ENCODE measurements around the gene WIPF3. TPM values are rescaled to one million over a fixed set of nuclear protein-coding genes. Genes with fewer than 3 reads are reported as not detected.

The WIPF3 gene
- total RNA-seq, 1 experiment from 2014 or later: not detected

DNA sequence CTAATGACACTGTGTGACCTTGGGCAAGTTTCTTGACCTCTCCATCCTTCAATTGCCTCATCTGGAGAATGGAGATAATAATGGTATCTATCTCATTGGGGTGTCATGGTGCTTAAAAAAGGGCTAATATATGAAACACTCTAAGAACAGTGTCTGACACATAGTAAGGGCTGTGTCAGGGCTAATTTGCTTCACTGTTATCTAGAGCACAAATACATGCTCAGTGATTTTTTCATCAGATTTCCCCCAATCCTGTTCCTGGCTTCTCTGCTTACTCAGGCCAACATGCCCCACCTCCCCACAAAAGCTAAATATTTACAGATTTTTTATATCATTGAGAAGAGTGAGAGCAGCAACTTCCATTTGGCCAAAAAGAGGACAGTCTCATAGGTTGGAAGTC, 20.6 kb downstream of the WIPF3 start:
- no peak for DNase-seq (ENCODE audit: unreplicated experiment)
- BruUV-seq (replicated peaks): no TSS peak
- H3K9me3 Mint-ChIP-seq (ENCODE audit: unreplicated experiment): no peaks in the 10 kb centered on the region
- H3K4me3 Mint-ChIP-seq (ENCODE audit: unreplicated experiment): no peak overlapping the region
- H3K4me1 Mint-ChIP-seq (ENCODE audit: insufficient read depth, unreplicated experiment): no peaks in the 10 kb centered on the region
- intact Hi-C loops (cut with micrococcal nuclease): no loop called here
- no peak overlapping the region for H3K27ac Mint-ChIP-seq (ENCODE audit: low read depth, unreplicated experiment)
- CTCF ChIA-PET: no interaction called here
- peaks cover 43% of the 10 kb centered on the region for H3K27me3 Mint-ChIP-seq (ENCODE audit: insufficient read depth, unreplicated experiment)
- no peak for TF ChIP-seq CTCF (IDR thresholded peaks at IDR 0.05; ENCODE audit: unreplicated experiment)
- POLR2A ChIA-PET: no interaction called here
- H3K36me3 Mint-ChIP-seq (ENCODE audit: insufficient read depth, unreplicated experiment): peaks cover under 1% of the 10 kb centered on the region

GRCh38 chr7:29831705-29832104, 25.4 kb downstream of the WIPF3 start:
- Mint-ChIP-seq H3K27ac (ENCODE audit: low read depth, unreplicated experiment) (no peak overlapping the region), H3K4me3 (ENCODE audit: unreplicated experiment) (no peak overlapping the region), H3K4me1 (ENCODE audit: insufficient read depth, unreplicated experiment) (no peaks in the 10 kb centered on the region), H3K36me3 (ENCODE audit: insufficient read depth, unreplicated experiment) (no peaks in the 10 kb centered on the region), H3K27me3 (ENCODE audit: insufficient read depth, unreplicated experiment) (peaks cover 63% of the 10 kb centered on the region), H3K9me3 (ENCODE audit: unreplicated experiment) (no peaks in the 10 kb centered on the region)
- DNase-seq (ENCODE audit: unreplicated experiment): no peak
- ChIA-PET CTCF (no interaction called here), POLR2A (no interaction called here)
- TF ChIP-seq CTCF (IDR thresholded peaks at IDR 0.05; ENCODE audit: unreplicated experiment): no peak
- BruUV-seq (replicated peaks): no TSS peak
- intact Hi-C loops (cut with micrococcal nuclease): no loop called here

DNA sequence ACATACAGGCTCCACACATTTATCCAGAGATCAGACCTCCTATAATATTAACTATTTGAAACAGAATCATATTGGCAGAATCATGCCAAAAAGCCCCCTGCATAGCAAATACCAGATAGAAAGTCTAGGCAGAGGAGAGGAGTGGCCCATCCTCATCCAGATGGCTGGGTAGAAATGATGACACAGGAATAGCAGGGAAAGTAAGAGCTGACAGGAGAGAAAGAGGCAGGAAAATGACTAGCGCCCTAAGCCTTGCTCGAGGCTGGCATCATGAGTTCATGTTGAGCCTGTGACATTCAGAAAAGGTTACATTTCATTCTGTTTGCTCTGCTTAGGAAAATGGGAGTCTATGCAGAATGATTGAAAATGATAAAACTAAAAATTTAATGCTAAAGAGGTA, 27.6 kb downstream of the WIPF3 start:
- no TSS peak for BruUV-seq (replicated peaks)
- CTCF ChIA-PET: no interaction called here
- Mint-ChIP-seq H3K4me3 (ENCODE audit: unreplicated experiment) (no peak overlapping the region), H3K4me1 (ENCODE audit: insufficient read depth, unreplicated experiment) (no peaks in the 10 kb centered on the region), H3K9me3 (ENCODE audit: unreplicated experiment) (no peaks in the 10 kb centered on the region), H3K27me3 (ENCODE audit: insufficient read depth, unreplicated experiment) (peaks cover 55% of the 10 kb centered on the region), H3K27ac (ENCODE audit: low read depth, unreplicated experiment) (no peak overlapping the region), H3K36me3 (ENCODE audit: insufficient read depth, unreplicated experiment) (no peaks in the 10 kb centered on the region)
- intact Hi-C loops (cut with micrococcal nuclease): no loop called here
- DNase-seq (ENCODE audit: unreplicated experiment): no peak
- POLR2A ChIA-PET: no interaction called here
- TF ChIP-seq CTCF (IDR thresholded peaks at IDR 0.05; ENCODE audit: unreplicated experiment): no peak

DNA sequence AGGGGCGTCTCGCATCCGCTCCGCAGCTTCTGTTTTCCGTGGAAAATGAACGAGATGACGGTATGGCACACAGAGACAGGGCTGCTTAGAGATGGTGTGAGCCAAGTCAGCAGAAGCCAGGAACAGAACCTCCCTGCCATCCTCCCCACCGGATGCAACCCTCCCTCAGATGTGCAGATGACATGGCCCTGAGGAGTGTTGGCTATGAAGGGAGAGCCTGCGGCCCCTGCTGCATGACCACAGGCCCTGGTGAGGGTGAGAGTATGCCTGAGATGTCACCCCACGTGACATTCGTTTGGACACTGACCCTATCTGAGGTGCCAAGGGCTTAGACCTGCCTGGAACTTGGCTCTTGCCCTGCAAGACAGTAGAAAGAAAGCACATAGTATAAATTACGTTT, 29.4 kb downstream of the WIPF3 start:
- H3K9me3 Mint-ChIP-seq (ENCODE audit: unreplicated experiment): no peaks in the 10 kb centered on the region
- H3K4me3 Mint-ChIP-seq (ENCODE audit: unreplicated experiment): no peak overlapping the region
- ChIA-PET POLR2A (no interaction called here), CTCF (no interaction called here)
- TF ChIP-seq CTCF (IDR thresholded peaks at IDR 0.05; ENCODE audit: unreplicated experiment): no peak
- H3K36me3 Mint-ChIP-seq (ENCODE audit: insufficient read depth, unreplicated experiment): no peaks in the 10 kb centered on the region
- intact Hi-C loops (cut with micrococcal nuclease): no loop called here
- no peak overlapping the region for H3K27ac Mint-ChIP-seq (ENCODE audit: low read depth, unreplicated experiment)
- no peak for DNase-seq (ENCODE audit: unreplicated experiment)
- peaks cover 61% of the 10 kb centered on the region for H3K27me3 Mint-ChIP-seq (ENCODE audit: insufficient read depth, unreplicated experiment)
- no peaks in the 10 kb centered on the region for H3K4me1 Mint-ChIP-seq (ENCODE audit: insufficient read depth, unreplicated experiment)
- no TSS peak for BruUV-seq (replicated peaks)

Measured in MCF 10A (cell line).